Ishikawa (cell line): ENCODE data around the gene EGFLAM.

Experiments
- CEBPB ChIP-seq: IDR thresholded peaks from 2 replicates; pipeline ENCODE4 v1.6.1; 2012
- CREB1 ChIP-seq: IDR thresholded peaks from 2 replicates; pipeline ENCODE4 v1.6.1; 2012; ENCODE audit warnings: low read depth
- EGR1 ChIP-seq: IDR thresholded peaks from 2 replicates; pipeline ENCODE4 v1.6.1; 2012
- EP300 ChIP-seq: IDR thresholded peaks from 2 replicates; pipeline ENCODE4 v1.6.1; 2012; ENCODE audit warnings: borderline replicate concordance
- FOXM1 ChIP-seq: IDR thresholded peaks from 2 replicates; pipeline ENCODE4 v1.6.1; 2012; ENCODE audit warnings: low read depth, borderline replicate concordance
- MAX ChIP-seq: IDR thresholded peaks from 2 replicates; pipeline ENCODE4 v1.6.1; 2012
- NFIC ChIP-seq: IDR thresholded peaks from 2 replicates; pipeline ENCODE4 v1.6.1; 2012
- RAD21 ChIP-seq: IDR thresholded peaks from 2 replicates; pipeline ENCODE4 v1.6.1; 2012; ENCODE audit warnings: low read depth
- REST ChIP-seq: IDR thresholded peaks from 2 replicates; pipeline ENCODE4 v1.6.1; 2012; ENCODE audit warnings: low read depth, mild to moderate bottlenecking
- TAF1 ChIP-seq: IDR thresholded peaks from 2 replicates; pipeline ENCODE4 v1.6.1; 2012; ENCODE audit warnings: low read depth, mild to moderate bottlenecking
- TCF12 ChIP-seq: IDR thresholded peaks from 2 replicates; pipeline ENCODE4 v1.6.1; 2012; ENCODE audit warnings: low read depth
- TEAD4 ChIP-seq: IDR thresholded peaks from 2 replicates; pipeline ENCODE4 v1.6.1; 2012
- USF1 ChIP-seq: IDR thresholded peaks from 2 replicates; pipeline ENCODE4 v1.6.1; 2012
- YY1 ChIP-seq: IDR thresholded peaks from 2 replicates; pipeline ENCODE4 v1.6.1; 2012; ENCODE audit warnings: low read depth
- ZBTB7A ChIP-seq: IDR thresholded peaks from 2 replicates; pipeline ENCODE4 v1.6.1; 2012; ENCODE audit warnings: low read depth

The EGFLAM gene

GRCh38 chr5:38297830-38298608 is 39.7 kb downstream of the EGFLAM start:
- no peak for TF ChIP-seq CREB1
- TF ChIP-seq FOXM1, result no peak
- no peak for TF ChIP-seq MAX
- no peak for TF ChIP-seq ZBTB7A
- no peak for TF ChIP-seq REST
- no peak for TF ChIP-seq YY1

- no peak for TF ChIP-seq TCF12
Measured at GRCh38 chr5:38299585-38299984, 41.2 kb downstream of the EGFLAM start.

- no peak for TF ChIP-seq NFIC
- no peak for TF ChIP-seq CEBPB
- TF ChIP-seq TAF1, result no peak
- TF ChIP-seq CREB1, result no peak
- TF ChIP-seq EGR1, result no peak
- TF ChIP-seq TCF12, result no peak
- TF ChIP-seq RAD21, result no peak
- no peak for TF ChIP-seq MAX
- no peak for TF ChIP-seq TEAD4
- TF ChIP-seq YY1, result no peak
- TF ChIP-seq REST, result no peak
Measured at GRCh38 chr5:38305148-38305547, 46.8 kb downstream of the EGFLAM start.

GRCh38 chr5:38307845-38308244 is 49.5 kb downstream of the EGFLAM start:
- no peak for TF ChIP-seq REST
- TF ChIP-seq CREB1, result no peak
- TF ChIP-seq NFIC, result no peak
- no peak for TF ChIP-seq YY1
- TF ChIP-seq ZBTB7A, result no peak
- TF ChIP-seq MAX, result no peak
- no peak for TF ChIP-seq TEAD4
- no peak for TF ChIP-seq TAF1
- no peak for TF ChIP-seq EGR1
- TF ChIP-seq RAD21, result no peak
- TF ChIP-seq EP300, result no peak
- TF ChIP-seq FOXM1, result no peak
- TF ChIP-seq TCF12, result no peak
- no peak for TF ChIP-seq CEBPB

GRCh38 chr5:38316544-38317224 is 58.3 kb downstream of the EGFLAM start:
- TF ChIP-seq FOXM1 (no peak), USF1 (0 out of 2 replicates have a peak, but pooled peaks have one; percentile 36)
